Left lung (tissue), 10 donors: Measurements from ENCODE around the gene SYT6. TPM values are rescaled to one million over a fixed set of nuclear protein-coding genes. Genes with fewer than 3 reads are reported as not detected.

Source experiments
- ATAC-seq: fragments of 200-7000 bp; cut with Tn5 transposase; one replicate; pipeline ENCODE4 v1.9.1; 2020; ENCODE audit warnings: moderate library complexity
- DNase-seq, 4 donors: peaks; one replicate each; pipeline ENCODE4 v3.0.0-alpha.2; 2013 to 2020
- H3K27ac ChIP-seq, 2 donors: fragments of 200-600 bp; sonication (generic) in 1 of 2; one replicate each; pipeline versions ENCODE4 v1.5.0 to v1.8.0; 2020 to 2021
- H3K27me3 ChIP-seq, 2 donors: fragments of 200-600 bp; sonication (generic) in 1 of 2; one replicate each; pipeline versions ENCODE4 v1.5.0 to v1.8.0; 2020 to 2021
- H3K36me3 ChIP-seq, 2 donors: fragments of 200-600 bp; sonication (generic) in 1 of 2; one replicate each; pipeline versions ENCODE4 v1.5.0 to v1.8.0; 2020 to 2021
- H3K4me1 ChIP-seq, 2 donors: fragments of 200-600 bp; one replicate each; pipeline ENCODE4 v1.8.0; 2021
- H3K4me3 ChIP-seq, 2 donors: fragments of 200-600 bp; sonication (generic) in 1 of 2; one replicate each; pipeline versions ENCODE4 v1.5.0 to v1.8.0; 2020 to 2021; ENCODE audit warnings: mild to moderate bottlenecking in 1 of 2
- H3K9me3 ChIP-seq, 2 donors: fragments of 200-600 bp; sonication (generic) in 1 of 2; one replicate each; pipeline versions ENCODE4 v1.5.0 to v1.8.0; 2020 to 2021
- intact Hi-C, 2 donors: fragments of 100-400 bp; cut with DNase I; formaldehyde crosslinking; loops; one replicate each; pipeline versions ENCODE4 v1.11.2 to v1.14.2; 2022
- polyA plus RNA-seq, 6 donors: library from polyadenylated mRNA; unstranded; fragments of 120-200 nt; gene quantifications; one replicate each; pipeline ENCODE4 v1.2.1, GENCODE V29; 2013; ENCODE audit not compliant: insufficient read length in 6 of 6
- total RNA-seq, 2 donors: library from RNA; stranded (reverse); fragmentation: NEBNext Ultra II Directional; extraction: Animal tissue kit (Norgen Biotek cat#: 25700); gene quantifications; one replicate each; pipeline ENCODE4 v1.2.1, GENCODE V29; 2021
- TF ChIP-seq, protein P1 (sequence below), 2 donors: fragments of 200-600 bp; sonication (generic) in 1 of 2; IDR thresholded peaks; one replicate each; pipeline versions ENCODE4 v1.5.0 to v1.8.0; 2021; ENCODE audit warnings: antibody characterized with exemption in 2 of 2
- donor health status: DM: no; HTN: yes; CAD: no.
- donor health status: DM: no; HTN: no; CAD: no.

Gene SYT6
- total and polyA plus RNA-seq, 8 donors = 10.9 to 21.9 (median 12.6) TPM; not detected in 2

DNA sequence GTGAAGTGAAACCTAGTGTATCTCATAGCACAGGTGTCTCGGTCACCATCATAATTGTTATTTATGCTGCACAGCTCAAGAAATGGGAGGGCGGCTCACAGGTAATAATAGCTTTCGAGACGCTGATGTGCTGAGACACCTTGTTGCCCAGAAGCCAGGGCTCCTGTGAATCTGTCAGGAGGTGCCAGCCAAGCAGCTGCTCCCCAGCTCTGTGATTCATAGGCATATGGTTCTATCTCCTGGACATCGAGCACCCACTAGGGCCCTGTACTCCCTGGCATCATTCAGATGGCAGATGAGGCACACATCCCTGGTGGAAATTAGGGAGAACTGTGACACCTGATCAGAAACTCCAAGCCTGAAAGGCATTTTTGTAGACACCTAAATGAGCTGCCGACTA lies 53.5 kb downstream of the SYT6 start:
- H3K27me3 ChIP-seq = no peaks in the 10 kb centered on the region
- intact Hi-C loops = no loop called here

DNA sequence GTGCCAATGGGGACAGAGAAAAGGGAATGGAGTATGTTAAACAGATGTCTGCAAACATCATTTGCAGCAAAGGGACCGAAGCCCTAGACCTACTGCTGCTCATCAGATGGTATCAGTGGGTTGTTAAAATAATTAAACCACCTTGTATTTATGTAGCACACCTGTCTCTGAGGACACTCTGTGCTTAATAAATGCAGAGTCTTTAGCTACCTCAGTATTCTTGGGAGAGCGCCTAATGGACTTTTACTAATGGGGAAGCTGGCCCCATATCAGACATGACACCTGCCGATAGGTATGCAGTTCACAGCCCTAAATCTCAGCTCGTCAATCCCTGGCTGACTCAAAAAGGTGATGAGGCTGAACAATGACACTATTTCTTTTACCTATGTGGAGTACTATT lies 54.4 kb downstream of the SYT6 start:
- H3K4me3 ChIP-seq = no peak overlapping the region
- no peak overlapping the region for H3K27ac ChIP-seq
- H3K27me3 ChIP-seq = no peaks in the 10 kb centered on the region
- H3K36me3 ChIP-seq = no peaks in the 10 kb centered on the region
- ATAC-seq (no peak), DNase-seq (no peak)
- intact Hi-C loops = no loop called here
- TF ChIP-seq, protein P1, sequence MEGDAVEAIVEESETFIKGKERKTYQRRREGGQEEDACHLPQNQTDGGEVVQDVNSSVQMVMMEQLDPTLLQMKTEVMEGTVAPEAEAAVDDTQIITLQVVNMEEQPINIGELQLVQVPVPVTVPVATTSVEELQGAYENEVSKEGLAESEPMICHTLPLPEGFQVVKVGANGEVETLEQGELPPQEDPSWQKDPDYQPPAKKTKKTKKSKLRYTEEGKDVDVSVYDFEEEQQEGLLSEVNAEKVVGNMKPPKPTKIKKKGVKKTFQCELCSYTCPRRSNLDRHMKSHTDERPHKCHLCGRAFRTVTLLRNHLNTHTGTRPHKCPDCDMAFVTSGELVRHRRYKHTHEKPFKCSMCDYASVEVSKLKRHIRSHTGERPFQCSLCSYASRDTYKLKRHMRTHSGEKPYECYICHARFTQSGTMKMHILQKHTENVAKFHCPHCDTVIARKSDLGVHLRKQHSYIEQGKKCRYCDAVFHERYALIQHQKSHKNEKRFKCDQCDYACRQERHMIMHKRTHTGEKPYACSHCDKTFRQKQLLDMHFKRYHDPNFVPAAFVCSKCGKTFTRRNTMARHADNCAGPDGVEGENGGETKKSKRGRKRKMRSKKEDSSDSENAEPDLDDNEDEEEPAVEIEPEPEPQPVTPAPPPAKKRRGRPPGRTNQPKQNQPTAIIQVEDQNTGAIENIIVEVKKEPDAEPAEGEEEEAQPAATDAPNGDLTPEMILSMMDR (IDR thresholded peaks at IDR 0.05) = no peak
- H3K4me1 ChIP-seq = no peaks in the 10 kb centered on the region
- H3K9me3 ChIP-seq = no peaks in the 10 kb centered on the region

More for the DNA sequence above, 53.5 kb downstream of the SYT6 start:
- TF ChIP-seq, protein P1 (IDR thresholded peaks at IDR 0.05) = no peak
- no peaks in the 10 kb centered on the region for H3K9me3 ChIP-seq
- DNase-seq (no peak), ATAC-seq (no peak)
- H3K4me1 ChIP-seq = no peaks in the 10 kb centered on the region
- no peaks in the 10 kb centered on the region for H3K36me3 ChIP-seq
- no peak overlapping the region for H3K4me3 ChIP-seq
- H3K27ac ChIP-seq = no peak overlapping the region

DNA sequence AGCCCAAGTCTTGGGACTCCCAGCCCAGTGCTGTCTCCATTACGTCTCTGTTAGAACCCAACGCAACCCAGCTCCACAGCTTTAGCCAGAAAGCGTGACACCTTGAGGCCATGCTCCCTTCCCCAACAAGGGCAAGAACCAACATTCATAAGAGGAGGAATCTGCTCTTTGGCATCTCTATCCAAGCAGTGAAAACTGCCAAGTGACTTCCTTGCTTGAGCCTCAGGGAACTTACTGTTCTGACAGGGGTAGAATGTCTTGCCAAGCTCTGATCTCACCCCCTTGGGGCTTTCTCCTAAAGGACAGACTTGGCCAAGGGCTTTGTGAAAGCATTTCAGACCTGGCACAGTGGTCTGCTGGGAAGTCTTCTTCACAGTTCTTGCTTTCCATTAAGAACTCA lies 56.6 kb downstream of the SYT6 start:
- H3K9me3 ChIP-seq = no peaks in the 10 kb centered on the region
- no peaks in the 10 kb centered on the region for H3K27me3 ChIP-seq
- TF ChIP-seq, protein P1 (IDR thresholded peaks at IDR 0.05) = no peak
- H3K36me3 ChIP-seq = no peaks in the 10 kb centered on the region
- intact Hi-C loops = no loop called here
- no peak for DNase-seq
- ATAC-seq = no peak
- no peak overlapping the region for H3K4me3 ChIP-seq
- H3K4me1 ChIP-seq = peaks cover 0 to 3% of the 10 kb centered on the region in 2 donors
- no peak overlapping the region for H3K27ac ChIP-seq

DNA sequence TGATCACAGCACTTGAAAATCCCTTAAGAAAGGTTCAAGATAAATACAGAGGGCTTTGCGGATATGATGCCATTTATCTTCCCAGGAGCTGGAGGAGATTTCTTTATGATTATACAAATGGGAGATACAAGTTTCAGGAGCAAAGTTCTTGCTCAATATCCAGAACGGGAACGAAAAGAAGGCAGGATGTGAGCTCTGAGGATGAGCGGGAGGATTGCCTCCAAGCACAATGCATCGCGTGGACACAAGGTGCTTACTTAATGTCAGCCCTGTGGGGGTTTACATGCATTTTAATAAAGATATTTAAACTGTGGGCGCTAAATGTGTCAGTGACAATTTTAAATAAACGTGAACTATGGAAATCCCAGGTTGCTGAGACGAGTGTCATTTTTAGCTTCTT lies 59.0 kb downstream of the SYT6 start:
- no peak for DNase-seq
- Histone ChIP-seq H3K27ac (no peak overlapping the region), H3K36me3 (no peaks in the 10 kb centered on the region), H3K4me3 (no peak overlapping the region), H3K4me1 (peaks cover 0 to 3% of the 10 kb centered on the region in 2 donors), H3K9me3 (no peaks in the 10 kb centered on the region), H3K27me3 (no peaks in the 10 kb centered on the region)
- intact Hi-C loops = no loop called here
- TF ChIP-seq, protein P1 (IDR thresholded peaks at IDR 0.05) = no peak
- no peak for ATAC-seq

DNA sequence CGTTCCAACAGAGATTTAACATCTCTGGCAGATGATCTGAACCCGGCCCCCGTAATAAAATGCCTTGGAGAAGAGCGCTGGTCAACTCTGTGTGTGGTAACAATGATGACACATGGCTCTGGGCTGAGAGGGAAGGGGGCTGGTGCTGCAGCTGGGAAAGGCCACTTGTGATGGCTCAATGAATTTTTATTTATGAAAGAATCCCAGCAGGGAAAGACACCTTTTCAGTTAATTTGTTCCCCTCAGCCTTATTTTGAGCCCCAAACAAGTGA lies 59.4 kb downstream of the SYT6 start:
- no peaks in the 10 kb centered on the region for H3K9me3 ChIP-seq
- no peak overlapping the region for H3K4me3 ChIP-seq
- TF ChIP-seq, protein P1 (IDR thresholded peaks at IDR 0.05) = no peak
- H3K27ac ChIP-seq = no peak overlapping the region
- H3K27me3 ChIP-seq = no peaks in the 10 kb centered on the region
- H3K4me1 ChIP-seq = peaks cover 0 to 3% of the 10 kb centered on the region in 2 donors
- ATAC-seq = no peak
- no peaks in the 10 kb centered on the region for H3K36me3 ChIP-seq
- intact Hi-C loops = no loop called here
- no peak for DNase-seq
